SK-N-MC (cell line): ENCODE measurements around the gene CACNA1B.

ENCODE experiments used
- DNase-seq: peaks from one replicate; pipeline ENCODE4 v3.0.0-alpha.2; 2011; ENCODE audit warnings: low read depth, low spot score
- H3K27ac ChIP-seq: fragments of 200-600 bp; sonication (generic); 2 replicates; pipeline ENCODE4 v1.5.1; 2016; ENCODE audit warnings: mixed run types
- H3K36me3 ChIP-seq: fragments of 200-600 bp; sonication (generic); 2 replicates; pipeline ENCODE4 v1.6.1; 2017; ENCODE audit warnings: antibody characterized with exemption, low read length, mixed read lengths; ENCODE audit not compliant: insufficient read depth
- H3K4me3 ChIP-seq: fragments of 200-600 bp; sonication (generic); 2 replicates; pipeline ENCODE4 v1.5.1; 2016
- H3K9ac ChIP-seq: fragments of 200-600 bp; sonication (generic); 2 replicates; pipeline ENCODE4 v1.8.0; 2017; ENCODE audit warnings: mixed run types, mixed read lengths; ENCODE audit not compliant: insufficient read length
- H3K9me3 ChIP-seq: fragments of 200-600 bp; sonication (generic); 2 replicates; pipeline ENCODE4 v1.6.1; 2017; ENCODE audit warnings: low read depth, mild to moderate bottlenecking, antibody characterized with exemption, low read length, moderate library complexity, mixed read lengths
- EZH2 ChIP-seq: fragments of 200-600 bp; sonication (generic); IDR thresholded peaks from one replicate; pipeline ENCODE4 v1.6.1; 2017; ENCODE audit warnings: antibody characterized with exemption
- FOXP2 ChIP-seq: optimal IDR thresholded peaks from 2 replicates; pipeline ENCODE3; 2011; ENCODE audit warnings: mild to moderate bottlenecking, moderate library complexity; ENCODE audit not compliant: insufficient read depth; ENCODE audit errors: extremely low read length, control extremely low read depth
- POLR2AphosphoS5 ChIP-seq: IDR thresholded peaks from 2 replicates; pipeline ENCODE4 v1.6.1; 2012; ENCODE audit warnings: mild to moderate bottlenecking, low read depth, low read length, borderline replicate concordance

CACNA1B gene

DNA sequence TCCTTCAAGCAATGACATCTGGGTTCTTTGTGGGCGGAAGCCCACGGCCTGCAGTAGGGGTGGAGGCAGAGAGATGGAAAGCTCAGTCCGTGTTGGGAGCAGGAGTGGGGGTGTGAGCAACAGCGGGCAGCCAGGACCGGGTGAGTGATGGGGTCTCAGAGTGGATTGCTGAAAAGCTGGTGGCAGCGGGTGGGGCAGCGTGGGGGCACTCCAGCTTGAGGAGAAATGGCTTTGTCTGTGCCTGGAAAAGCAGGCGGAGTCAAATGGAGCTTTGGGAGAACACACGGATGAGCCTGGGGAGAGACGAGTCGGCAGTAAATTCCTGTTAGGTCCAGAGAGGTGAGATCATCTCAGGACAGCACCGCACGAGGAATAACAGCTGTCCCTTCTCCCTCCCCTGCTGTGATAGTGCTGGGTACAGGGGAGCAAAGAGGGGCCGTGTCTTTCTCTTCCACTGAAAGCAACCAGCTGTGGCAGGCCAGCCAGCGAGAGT is 42.1 kb downstream of the CACNA1B start:
- no peaks in the 10 kb centered on the region for H3K9me3 ChIP-seq
- H3K4me3 ChIP-seq = no peak overlapping the region
- TF ChIP-seq POLR2AphosphoS5 = no peak
- TF ChIP-seq FOXP2 = no peak
- no peak for TF ChIP-seq EZH2
- H3K27ac ChIP-seq = no peak overlapping the region
- no peak for DNase-seq
- H3K36me3 ChIP-seq = no peaks in the 10 kb centered on the region
- H3K9ac ChIP-seq = no peak overlapping the region

DNA sequence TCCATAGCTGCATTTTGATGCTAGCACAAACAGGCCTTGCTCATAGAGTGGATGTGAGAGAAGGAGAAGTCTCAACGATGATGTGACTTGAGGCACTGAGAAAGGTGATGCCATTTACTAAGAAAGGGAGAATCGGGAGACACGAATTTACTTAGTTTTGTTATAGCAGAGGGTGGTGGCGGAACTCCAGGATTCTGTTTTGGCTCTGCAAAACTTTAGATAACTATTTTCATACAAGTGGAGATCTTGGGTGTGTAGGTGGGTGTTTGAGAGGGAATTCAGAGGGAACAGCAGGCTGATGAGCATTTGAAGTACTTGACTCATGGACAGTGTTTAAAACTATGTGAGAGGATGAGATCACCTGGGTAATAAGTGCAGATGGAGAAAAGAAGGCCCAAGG is 43.2 kb downstream of the CACNA1B start:
- DNase-seq = no peak
- TF ChIP-seq POLR2AphosphoS5 (no peak), EZH2 (no peak), FOXP2 (no peak)
- no peak overlapping the region for H3K9ac ChIP-seq

DNA sequence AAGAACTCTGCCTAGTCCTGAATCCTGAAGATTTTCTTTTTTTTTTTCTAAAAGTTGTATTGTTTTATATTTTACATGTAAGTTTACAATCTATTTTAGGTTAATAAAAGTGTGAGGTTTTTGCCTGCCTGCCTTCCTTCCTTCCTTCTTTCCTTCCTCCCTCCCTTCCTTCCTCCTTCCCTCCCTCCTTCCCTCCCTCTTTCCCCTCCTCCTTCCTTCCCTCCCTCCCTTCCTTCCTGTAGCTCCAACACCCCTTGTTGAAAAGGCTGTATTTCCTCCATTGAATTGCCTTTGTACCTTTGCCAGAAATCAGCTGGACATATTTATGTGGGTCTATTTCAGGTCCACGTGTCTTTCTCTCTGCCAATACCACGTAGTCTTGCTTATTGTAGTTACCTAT is 46.6 kb downstream of the CACNA1B start:
- no peak overlapping the region for H3K27ac ChIP-seq
- no peak for TF ChIP-seq POLR2AphosphoS5
- TF ChIP-seq EZH2 = no peak
- no peak for TF ChIP-seq FOXP2
- no peaks in the 10 kb centered on the region for H3K9me3 ChIP-seq
- no peak overlapping the region for H3K9ac ChIP-seq
- no peaks in the 10 kb centered on the region for H3K36me3 ChIP-seq
- DNase-seq = no peak
- H3K4me3 ChIP-seq = no peak overlapping the region

More for the DNA sequence above, 43.2 kb downstream of the CACNA1B start:
- Histone ChIP-seq H3K9me3 (no peaks in the 10 kb centered on the region), H3K36me3 (no peaks in the 10 kb centered on the region), H3K27ac (no peak overlapping the region), H3K4me3 (no peak overlapping the region)

DNA sequence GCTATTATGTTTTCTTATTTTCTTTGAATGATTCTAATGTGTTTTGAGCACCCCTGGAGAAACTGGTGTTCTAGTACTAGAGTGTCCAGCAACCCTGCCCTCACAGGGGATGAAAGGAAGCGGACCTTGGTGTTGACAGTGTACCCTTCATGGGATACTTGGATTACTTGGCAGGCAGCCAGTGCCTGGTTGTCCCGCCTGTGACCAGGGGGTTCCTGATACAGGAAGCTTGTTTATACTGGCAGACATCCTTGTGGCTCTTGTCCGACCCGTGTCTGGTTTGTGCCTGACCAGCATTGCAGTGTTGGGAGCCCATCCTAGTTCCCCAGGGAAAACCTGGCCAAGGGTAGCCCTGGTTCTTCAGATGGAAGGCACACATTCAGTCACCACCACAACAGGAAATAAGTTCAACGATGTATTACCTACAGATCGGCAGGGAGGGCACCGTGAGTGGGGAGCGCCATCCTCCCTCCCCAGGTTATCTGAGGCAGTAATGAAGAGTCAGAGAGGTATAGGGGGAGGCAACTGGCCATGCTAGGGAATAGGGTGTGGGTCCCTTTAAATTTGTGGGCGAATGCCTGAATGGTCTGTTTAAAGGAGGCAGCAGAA is 47.3 kb downstream of the CACNA1B start:
- Histone ChIP-seq H3K9me3 (no peaks in the 10 kb centered on the region), H3K36me3 (no peaks in the 10 kb centered on the region), H3K4me3 (no peak overlapping the region), H3K9ac (no peak overlapping the region), H3K27ac (no peak overlapping the region)
- no peak for TF ChIP-seq EZH2
- DNase-seq = no peak

DNA sequence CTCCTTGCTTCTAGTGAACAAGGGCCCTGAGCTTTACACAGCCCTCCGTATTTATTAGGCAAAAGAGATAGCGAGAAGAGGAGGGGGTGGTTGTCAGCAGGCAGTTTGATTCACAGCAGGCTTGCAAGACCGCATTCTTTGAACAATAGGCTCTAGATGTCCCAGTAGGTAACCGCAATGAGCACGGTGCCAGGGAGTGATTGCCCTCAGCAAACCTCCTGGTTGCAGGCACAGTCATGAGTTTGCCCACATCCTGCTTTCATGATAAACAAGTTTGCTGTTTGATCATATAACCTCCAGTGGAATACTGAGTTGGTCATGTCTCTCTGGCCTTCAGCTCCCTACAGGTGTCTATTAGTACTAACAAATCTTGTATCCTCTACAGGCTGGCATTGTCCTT is 66.1 kb downstream of the CACNA1B start:
- Histone ChIP-seq H3K9me3 (peaks cover 10% of the 10 kb centered on the region; the same call in 1 of the 2 replicates), H3K9ac (no peak overlapping the region), H3K27ac (no peak overlapping the region), H3K4me3 (no peak overlapping the region), H3K36me3 (no peaks in the 10 kb centered on the region)
- TF ChIP-seq FOXP2 (no peak), POLR2AphosphoS5 (no peak), EZH2 (no peak)
- no peak for DNase-seq

DNA sequence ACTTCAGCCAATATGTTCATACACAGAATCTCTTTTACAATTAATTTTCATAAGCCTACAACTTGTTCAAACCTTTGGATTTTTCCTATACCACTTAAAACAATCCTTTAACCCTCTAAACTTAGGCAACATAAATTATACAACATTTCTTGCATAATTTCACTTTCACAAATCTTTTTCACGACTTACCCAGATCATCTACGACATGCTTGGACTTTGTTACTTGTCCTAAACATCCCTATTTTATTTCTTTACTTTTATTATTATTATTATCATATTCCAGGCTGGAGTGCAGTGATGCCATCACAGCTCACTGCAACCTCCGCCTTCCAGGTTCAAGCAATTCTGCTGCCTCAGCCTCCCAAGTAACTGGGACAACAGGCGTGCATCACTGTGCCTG is 68.0 kb downstream of the CACNA1B start:
- H3K9ac ChIP-seq = no peak overlapping the region
- no peaks in the 10 kb centered on the region for H3K36me3 ChIP-seq
- peaks cover 10% of the 10 kb centered on the region; the same call in 1 of the 2 replicates for H3K9me3 ChIP-seq
- no peak overlapping the region for H3K27ac ChIP-seq
- TF ChIP-seq EZH2 = no peak
- no peak for TF ChIP-seq FOXP2
- no peak for TF ChIP-seq POLR2AphosphoS5
- DNase-seq = no peak
- H3K4me3 ChIP-seq = no peak overlapping the region

DNA sequence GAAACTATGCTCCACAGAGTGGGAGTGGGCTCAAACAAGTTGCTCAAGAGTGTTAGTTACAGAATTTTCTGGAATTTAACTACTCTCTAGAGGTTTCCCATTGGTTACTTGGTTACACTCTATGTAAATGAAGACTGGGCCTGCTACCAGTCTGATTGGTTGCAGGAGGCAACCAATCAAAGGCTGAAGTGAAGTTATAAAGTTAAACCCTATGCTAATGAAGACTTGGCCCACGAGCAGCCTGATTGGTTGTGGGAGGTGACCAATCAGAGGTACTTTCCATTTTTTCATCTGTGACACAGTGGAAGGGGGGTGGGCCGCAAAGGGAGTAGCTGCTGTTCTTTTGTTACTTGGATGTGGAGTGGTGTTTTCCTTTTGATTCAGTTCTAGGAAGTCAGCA is 69.4 kb downstream of the CACNA1B start:
- H3K9ac ChIP-seq = no peak overlapping the region
- H3K4me3 ChIP-seq = no peak overlapping the region
- DNase-seq = no peak
- H3K9me3 ChIP-seq = peaks cover 10% of the 10 kb centered on the region; the same call in 1 of the 2 replicates
- no peaks in the 10 kb centered on the region for H3K36me3 ChIP-seq
- no peak overlapping the region for H3K27ac ChIP-seq
- TF ChIP-seq POLR2AphosphoS5 = no peak
- no peak for TF ChIP-seq FOXP2
- no peak for TF ChIP-seq EZH2

DNA sequence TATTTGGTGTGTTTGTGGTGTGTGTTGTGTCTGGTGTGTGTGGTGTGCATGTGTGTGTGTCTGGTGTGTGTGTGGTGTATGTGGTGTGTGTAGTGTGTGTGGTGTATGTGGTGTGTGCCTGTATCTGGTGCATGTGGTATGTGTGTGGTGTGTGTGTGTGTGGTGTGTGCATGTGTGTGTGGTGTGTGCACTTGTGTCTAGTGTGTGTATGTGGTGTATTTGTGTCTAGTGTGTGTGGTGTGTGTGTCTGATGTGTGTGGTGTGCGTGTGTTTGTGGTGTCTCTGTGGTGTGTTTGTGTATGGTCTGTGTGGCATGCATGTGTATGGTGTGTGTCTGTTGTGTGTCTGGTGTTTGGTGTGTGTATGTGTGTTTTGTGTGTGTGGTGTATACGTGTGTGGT is 71.1 kb downstream of the CACNA1B start:
- no peaks in the 10 kb centered on the region for H3K36me3 ChIP-seq
- TF ChIP-seq POLR2AphosphoS5 (no peak), FOXP2 (no peak), EZH2 (no peak)
- H3K9me3 ChIP-seq = peaks cover 10% of the 10 kb centered on the region; the same call in 1 of the 2 replicates
- H3K9ac ChIP-seq = no peak overlapping the region
- H3K27ac ChIP-seq = no peak overlapping the region
- no peak for DNase-seq
- no peak overlapping the region for H3K4me3 ChIP-seq

DNA sequence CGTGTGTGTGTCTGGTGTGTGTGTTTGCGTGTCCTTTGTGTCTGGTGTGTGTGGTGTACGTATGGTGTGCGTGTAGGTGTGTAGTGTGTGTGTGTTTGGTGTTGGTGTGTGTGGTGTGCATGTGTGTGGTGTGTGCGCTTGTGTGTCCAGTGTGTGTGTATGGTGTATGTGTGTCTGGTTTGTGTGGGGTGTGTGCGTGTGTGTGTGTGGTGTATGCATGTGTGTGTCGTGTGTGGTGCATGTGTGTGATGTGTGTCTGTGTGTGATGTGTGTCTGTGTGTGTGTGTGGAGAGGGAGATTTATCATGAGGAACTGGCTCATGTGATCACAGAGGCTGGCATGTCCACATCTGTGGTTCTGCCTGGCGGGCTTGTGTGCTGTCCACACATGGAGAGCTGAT is 71.7 kb downstream of the CACNA1B start:
- Histone ChIP-seq H3K9ac (no peak overlapping the region), H3K4me3 (no peak overlapping the region), H3K9me3 (peaks cover 10% of the 10 kb centered on the region; the same call in 1 of the 2 replicates), H3K27ac (no peak overlapping the region), H3K36me3 (no peaks in the 10 kb centered on the region)
- no peak for DNase-seq
- no peak for TF ChIP-seq POLR2AphosphoS5
- no peak for TF ChIP-seq FOXP2
- no peak for TF ChIP-seq EZH2
